OCI-LY1 (cell line): ENCODE measurements around the gene RNF144A.

Experiments
- CTCF ChIP-seq: fragments of 200-600 bp; sonication (generic), shearing (Covaris generic); IDR thresholded peaks from 2 replicates; pipeline ENCODE4 v1.5.1; 2017; ENCODE audit warnings: mild to moderate bottlenecking, antibody characterized with exemption, low read length, moderate library complexity, mixed read lengths
- EZH2 ChIP-seq: fragments of 200-600 bp; sonication (generic), shearing (Covaris generic); IDR thresholded peaks from 2 replicates; pipeline ENCODE4 v1.8.0; 2017; ENCODE audit warnings: borderline replicate concordance, mixed run types, mild to moderate bottlenecking, antibody characterized with exemption, low read length, moderate library complexity, mixed read lengths

- TF ChIP-seq EZH2 (no peak), CTCF (no peak)
Measured at GRCh38 chr2:6946722-6947121, 29.5 kb downstream of the RNF144A start.
